HG03521 (cell line): ENCODE data around the gene HPD.

Experiments used
- ATAC-seq: cut with Tn5 transposase; IDR thresholded peaks from one replicate; pipeline ENCODE4 v1.9.1; 2021; ENCODE audit warnings: mild to moderate bottlenecking, moderate library complexity; ENCODE audit not compliant: unreplicated experiment

HPD gene

GRCh38 chr12:121829250-121829918 is 29.3 kb downstream of the HPD start:
- no peak for ATAC-seq

GRCh38 chr12:121828826-121829225 is 29.8 kb downstream of the HPD start:
- ATAC-seq, result no peak

GRCh38 chr12:121828306-121828705 is 30.4 kb downstream of the HPD start:
- ATAC-seq, result no peak

GRCh38 chr12:121827351-121828099 is 31.1 kb downstream of the HPD start:
- no peak for ATAC-seq

DNA sequence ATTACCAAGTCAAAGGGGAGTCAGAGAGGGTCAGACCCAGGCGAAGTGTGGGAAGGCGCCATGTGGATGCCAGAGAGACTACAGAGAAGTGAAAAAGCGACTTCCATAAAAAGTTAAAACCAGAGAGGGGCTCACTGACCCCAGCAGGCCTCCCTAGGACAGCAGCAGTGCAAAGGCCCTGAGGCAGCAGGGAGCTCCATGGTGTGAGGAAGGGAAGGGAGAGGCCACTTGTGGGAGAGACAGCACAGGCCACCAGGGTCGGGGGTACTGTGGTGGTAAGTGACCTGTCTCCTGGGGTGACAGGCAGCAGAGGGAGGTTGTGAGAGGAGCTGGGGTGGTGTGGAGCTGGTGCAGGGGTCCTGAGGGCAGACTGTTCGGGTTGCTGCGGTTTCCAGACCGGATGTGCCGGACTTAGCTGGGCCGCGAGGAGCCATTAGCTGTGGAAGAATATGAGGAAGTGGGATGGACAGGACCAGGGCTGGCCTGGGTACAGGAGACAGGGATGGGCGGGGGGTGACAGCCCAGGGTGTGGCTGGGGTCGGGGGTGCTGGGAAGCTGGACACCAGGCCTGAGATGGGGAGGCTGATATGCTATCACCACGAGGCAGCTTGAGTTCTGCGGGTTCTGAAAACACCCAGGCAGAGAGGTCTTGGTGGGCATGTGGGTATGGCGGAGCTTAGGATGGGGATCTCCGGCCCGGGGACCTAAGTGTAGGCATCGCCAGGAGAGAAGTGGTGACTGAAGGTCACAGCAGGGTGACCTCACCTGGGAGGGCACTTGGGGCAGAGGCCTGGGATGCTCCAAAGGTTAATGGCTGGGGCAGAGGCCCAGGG is 32.1 kb downstream of the HPD start:
- no peak for ATAC-seq

DNA sequence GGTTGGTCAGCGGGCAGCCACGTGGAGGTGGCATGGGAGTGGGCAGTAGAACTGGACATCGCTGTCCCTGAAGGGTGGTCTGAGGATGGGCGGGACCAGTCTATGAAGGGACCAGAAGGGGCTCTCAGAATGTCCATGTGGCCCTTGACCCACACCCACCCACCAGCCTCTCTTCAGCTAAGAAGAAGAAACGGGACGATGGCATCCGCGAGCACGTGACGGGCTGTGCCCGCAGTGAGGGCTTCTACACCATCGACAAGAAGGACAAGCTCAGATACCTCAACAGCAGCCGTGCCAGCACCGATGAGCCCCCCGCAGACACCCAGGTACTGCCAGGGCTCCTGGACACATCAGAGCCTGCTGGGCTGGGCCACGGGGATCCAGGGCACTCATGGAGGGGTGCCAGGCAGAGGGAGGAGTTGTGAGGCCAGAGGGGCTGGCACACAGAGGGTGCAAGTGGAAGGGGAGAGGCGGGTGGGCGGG is 33.6 kb downstream of the HPD start:
- no peak for ATAC-seq

DNA sequence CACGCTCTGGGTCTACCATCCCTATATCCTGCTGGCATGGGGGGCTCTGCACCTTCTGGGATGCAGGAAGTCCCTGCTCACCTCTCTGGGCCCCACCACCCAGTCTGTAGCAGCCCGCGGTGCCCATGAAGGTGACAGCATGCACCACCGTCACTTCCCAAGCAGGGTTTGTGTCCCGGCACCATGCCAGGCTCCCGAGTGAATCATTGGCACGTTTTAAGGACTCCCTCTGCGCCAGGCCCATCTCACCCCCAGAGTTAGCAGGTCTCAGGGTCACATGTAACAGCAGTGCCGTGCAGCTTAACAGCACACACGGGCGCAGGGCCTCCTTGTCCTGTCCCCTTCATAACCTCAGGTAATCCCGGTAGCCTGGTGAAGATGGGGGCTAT is 34.9 kb downstream of the HPD start:
- ATAC-seq, result no peak

DNA sequence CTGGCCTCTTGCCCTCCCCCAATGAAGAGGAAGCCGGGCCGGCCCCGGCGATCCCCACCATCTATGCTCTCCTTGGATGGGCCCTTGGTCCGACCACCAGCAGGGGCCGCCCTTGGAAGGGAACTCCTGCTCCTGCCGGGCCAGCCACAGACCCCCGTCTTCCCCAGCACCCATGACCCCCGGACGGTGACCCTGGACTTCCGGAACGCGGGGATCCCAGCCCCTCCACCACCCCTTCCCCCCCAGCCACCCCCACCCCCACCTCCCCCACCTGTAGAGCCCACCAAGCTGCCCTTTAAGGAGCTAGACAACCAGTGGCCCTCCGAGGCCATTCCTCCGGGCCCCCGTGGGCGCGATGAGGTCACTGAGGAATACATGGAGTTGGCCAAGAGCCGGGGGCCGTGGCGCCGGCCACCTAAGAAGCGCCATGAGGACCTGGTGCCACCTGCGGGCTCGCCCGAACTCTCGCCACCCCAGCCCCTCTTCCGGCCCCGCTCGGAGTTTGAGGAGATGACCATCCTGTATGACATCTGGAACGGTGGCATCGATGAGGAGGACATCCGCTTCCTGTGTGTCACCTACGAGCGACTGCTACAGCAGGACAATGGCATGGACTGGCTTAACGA is 35.4 kb downstream of the HPD start:
- no peak for ATAC-seq

DNA sequence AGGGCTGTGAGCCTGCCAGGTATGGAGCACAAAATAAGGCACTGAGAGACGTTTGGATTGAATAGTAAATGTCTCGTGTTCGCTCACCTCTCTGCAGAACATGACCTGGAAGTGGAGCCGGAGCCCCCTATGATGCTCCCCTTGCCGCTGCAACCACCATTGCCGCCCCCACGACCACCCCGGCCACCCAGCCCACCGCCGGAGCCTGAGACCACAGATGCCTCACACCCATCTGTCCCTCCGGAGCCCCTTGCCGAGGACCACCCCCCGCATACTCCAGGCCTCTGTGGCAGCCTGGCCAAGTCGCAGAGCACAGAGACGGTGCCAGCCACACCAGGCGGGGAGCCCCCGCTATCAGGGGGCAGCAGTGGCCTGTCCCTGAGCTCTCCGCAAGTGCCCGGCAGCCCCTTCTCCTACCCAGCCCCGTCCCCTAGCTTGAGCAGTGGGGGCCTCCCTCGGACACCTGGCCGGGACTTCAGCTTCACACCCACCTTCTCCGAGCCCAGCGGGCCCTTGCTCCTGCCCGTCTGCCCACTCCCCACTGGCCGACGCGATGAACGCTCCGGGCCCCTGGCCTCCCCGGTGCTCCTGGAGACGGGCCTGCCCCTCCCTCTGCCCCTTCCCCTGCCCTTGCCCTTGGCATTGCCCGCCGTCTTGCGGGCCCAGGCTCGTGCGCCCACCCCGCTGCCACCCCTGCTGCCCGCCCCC is 36.1 kb downstream of the HPD start:
- ATAC-seq, result no peak

DNA sequence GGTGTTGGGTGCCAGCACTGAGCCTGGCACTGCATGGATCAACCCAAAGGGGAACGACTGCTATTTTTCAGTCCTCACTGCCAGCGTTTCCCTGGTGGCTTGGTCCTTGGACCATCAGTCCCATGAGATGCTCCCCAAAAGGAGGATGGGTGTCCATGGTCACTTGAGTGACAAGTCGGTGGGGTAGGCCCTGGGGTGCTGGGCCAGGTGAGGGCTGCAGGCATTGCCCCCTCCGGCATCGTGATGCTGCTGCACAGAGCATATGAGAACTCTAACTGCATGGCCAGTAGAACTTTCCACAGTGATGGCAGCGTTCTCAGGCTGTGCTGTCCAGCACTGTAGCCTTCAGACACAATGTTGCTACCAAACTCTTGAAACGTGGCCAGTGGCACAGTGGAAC is 38.6 kb downstream of the HPD start:
- ATAC-seq, result no peak

GRCh38 chr12:121819212-121819949 is 39.3 kb downstream of the HPD start:
- no peak for ATAC-seq

- ATAC-seq, result no peak
Observed at GRCh38 chr12:121817648-121818043, 41.0 kb downstream of the HPD start.

DNA sequence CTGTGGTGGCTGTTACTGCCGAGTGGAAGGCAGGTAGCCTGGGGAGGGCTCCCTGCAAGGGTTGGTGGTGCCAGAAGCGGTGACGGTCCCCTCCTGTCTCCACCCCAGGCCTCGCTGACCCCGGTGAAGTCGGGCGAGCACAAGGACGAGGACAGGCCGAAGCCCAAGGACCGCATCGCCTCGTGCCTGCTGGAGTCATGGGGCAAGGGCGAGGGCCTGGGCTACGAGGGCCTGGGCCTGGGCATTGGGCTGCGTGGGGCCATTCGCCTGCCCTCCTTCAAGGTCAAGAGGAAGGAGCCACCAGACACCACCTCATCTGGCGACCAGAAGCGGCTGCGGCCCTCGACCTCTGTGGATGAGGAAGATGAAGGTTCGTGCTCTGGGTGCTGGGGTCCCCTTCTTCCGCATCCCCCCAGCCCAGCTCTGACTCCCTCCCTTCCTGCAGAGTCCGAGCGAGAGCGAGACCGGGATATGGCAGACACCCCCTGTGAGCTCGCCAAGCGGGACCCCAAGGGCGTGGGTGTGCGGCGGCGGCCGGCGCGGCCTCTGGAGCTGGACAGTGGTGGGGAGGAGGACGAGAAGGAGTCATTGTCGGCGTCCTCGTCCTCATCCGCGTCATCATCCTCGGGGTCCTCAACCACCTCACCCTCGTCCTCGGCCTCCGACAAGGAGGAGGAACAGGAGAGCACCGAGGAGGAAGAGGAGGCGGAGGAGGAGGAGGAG is 41.6 kb downstream of the HPD start:
- ATAC-seq, result no peak

- no peak for ATAC-seq
Observed at GRCh38 chr12:121815263-121815662, 43.4 kb downstream of the HPD start.

GRCh38 chr12:121814429-121815119 is 44.1 kb downstream of the HPD start:
- no peak for ATAC-seq

DNA sequence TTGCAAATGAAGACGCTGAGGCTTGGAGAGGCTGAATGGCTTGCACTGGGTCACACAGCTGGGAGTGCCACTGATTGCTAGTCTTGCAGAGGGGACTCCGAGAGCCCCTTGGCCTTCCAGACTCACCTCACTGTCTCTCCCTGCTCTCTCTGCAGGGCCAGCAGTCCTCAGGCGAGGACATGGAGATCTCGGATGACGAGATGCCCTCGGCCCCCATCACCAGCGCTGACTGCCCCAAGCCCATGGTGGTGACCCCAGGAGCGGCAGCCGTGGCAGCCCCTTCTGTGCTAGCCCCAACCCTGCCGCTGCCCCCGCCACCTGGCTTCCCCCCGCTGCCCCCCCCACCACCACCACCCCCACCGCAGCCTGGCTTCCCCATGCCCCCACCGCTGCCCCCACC is 44.7 kb downstream of the HPD start:
- no peak for ATAC-seq

- no peak for ATAC-seq
Observed at GRCh38 chr12:121812921-121813896, 45.5 kb downstream of the HPD start.
